Stimulated activated CD4-positive, alpha-beta T cell treated with anti-CD3 and anti-CD28 coated beads, Interleukin-4, amount 100 ng/mL, for 4 hours (primary cell): ENCODE data around the gene KLHL34.

Source experiments
- DNase-seq, 2 experiments: peaks; one replicate each; pipeline ENCODE4 v3.0.0-alpha.2; 2020

KLHL34 gene

GRCh38 chrX:21658152-21658737 is at the start of gene KLHL34:
KLHL34 (minus strand) TSS chrX:21658330; CDS start chrX:21657788, 542 bp downstream.
- DNase-seq: peak in 1 of 2 experiments; percentile 18

GRCh38 chrX:21705225-21705624 is 47.1 kb upstream of the KLHL34 start:
- DNase-seq: no peak

GRCh38 chrX:21702725-21703124 is 44.6 kb upstream of the KLHL34 start:
- DNase-seq: no peak

- no peak for DNase-seq
Observed at GRCh38 chrX:21700967-21701366, 42.8 kb upstream of the KLHL34 start.

GRCh38 chrX:21700275-21700674 is 42.1 kb upstream of the KLHL34 start:
- no peak for DNase-seq

GRCh38 chrX:21699136-21699535 is 41.0 kb upstream of the KLHL34 start:
- DNase-seq: no peak

- DNase-seq: no peak
Observed at GRCh38 chrX:21698272-21698671, 40.1 kb upstream of the KLHL34 start.

GRCh38 chrX:21691512-21692018 is 33.4 kb upstream of the KLHL34 start:
- DNase-seq: no peak

- DNase-seq: no peak
Observed at GRCh38 chrX:21683941-21684340, 25.8 kb upstream of the KLHL34 start.

- no peak for DNase-seq
Observed at GRCh38 chrX:21678048-21678612, 20.0 kb upstream of the KLHL34 start.

- DNase-seq: no peak
Observed at GRCh38 chrX:21675931-21676330, 17.8 kb upstream of the KLHL34 start.

GRCh38 chrX:21674430-21675186 is 16.5 kb upstream of the KLHL34 start:
- DNase-seq: no peak

- no peak for DNase-seq
Observed at GRCh38 chrX:21666679-21667078, 8.5 kb upstream of the KLHL34 start.

GRCh38 chrX:21666252-21666651 is 8.1 kb upstream of the KLHL34 start:
- DNase-seq: no peak

- DNase-seq: no peak
Observed at GRCh38 chrX:21662761-21663160, 4.6 kb upstream of the KLHL34 start.

- no peak for DNase-seq
Observed at GRCh38 chrX:21661316-21661715, 3.2 kb upstream of the KLHL34 start.

- DNase-seq: no peak
Observed at GRCh38 chrX:21660156-21660555, 2.0 kb upstream of the KLHL34 start.

GRCh38 chrX:21659320-21659719 is 1.2 kb upstream of the KLHL34 start:
- no peak for DNase-seq

- DNase-seq: no peak
Observed at GRCh38 chrX:21658746-21659145, 616 bp upstream of the KLHL34 start.

- no peak for DNase-seq
Observed at GRCh38 chrX:21657318-21658151, 595 bp downstream of the KLHL34 start.

GRCh38 chrX:21656587-21657317 is 1.4 kb downstream of the KLHL34 start:
- DNase-seq: no peak

GRCh38 chrX:21655901-21656586 is 2.1 kb downstream of the KLHL34 start:
- DNase-seq: no peak
